Lung (tissue), 13 donors: ENCODE results near the gene JADE3. TPM values are rescaled to one million over a fixed set of nuclear protein-coding genes. Genes with fewer than 3 reads are reported as not detected.

ENCODE experiments used
- ATAC-seq: fragments of 200-7000 bp; cut with Tn5 transposase; one replicate; pipeline ENCODE4 v1.9.1; 2020; ENCODE audit warnings: moderate number of reproducible peaks; ENCODE audit not compliant: insufficient read depth, low FRiP score
- DNase-seq, 3 donors: peaks; one replicate each; pipeline ENCODE4 v3.0.0-alpha.2; 2013 to 2017
- H3K27ac ChIP-seq, 2 donors: one replicate each; pipeline ENCODE4 v1.5.1; 2013; ENCODE audit warnings: mild to moderate bottlenecking in 2 of 2, moderate library complexity in 2 of 2, control low read depth in 1 of 2, inconsistent platforms in 1 of 2, low read depth in 1 of 2, low read length in 1 of 2
- H3K27me3 ChIP-seq, 3 donors: one replicate each; pipeline ENCODE4 v1.5.1; 2013; ENCODE audit warnings: low read length in 2 of 3; ENCODE audit not compliant: control insufficient read depth in 3 of 3, insufficient read depth in 3 of 3
- H3K36me3 ChIP-seq, 4 donors: one replicate each; pipeline ENCODE4 v1.5.1; 2013; ENCODE audit warnings: low read length in 4 of 4, mild to moderate bottlenecking in 1 of 4, moderate library complexity in 1 of 4; ENCODE audit not compliant: control insufficient read depth in 4 of 4, insufficient read depth in 4 of 4
- H3K4me1 ChIP-seq, 5 donors: one replicate each; pipeline ENCODE4 v1.5.1; 2013; ENCODE audit warnings: low read length in 5 of 5, mild to moderate bottlenecking in 2 of 5, moderate library complexity in 1 of 5; ENCODE audit not compliant: control insufficient read depth in 5 of 5, insufficient read depth in 5 of 5
- H3K4me3 ChIP-seq: one replicate; pipeline ENCODE4 v1.5.1; 2013; ENCODE audit warnings: mild to moderate bottlenecking, control low read depth, moderate library complexity
- H3K9ac ChIP-seq, 2 donors: one replicate each; pipeline ENCODE4 v1.5.1; 2013; ENCODE audit warnings: low read length in 2 of 2, control low read depth in 1 of 2; ENCODE audit not compliant: insufficient read depth in 1 of 2
- H3K9me3 ChIP-seq, 4 donors: one replicate each; pipeline ENCODE4 v1.5.1; 2013; ENCODE audit warnings: low read length in 3 of 4, mild to moderate bottlenecking in 1 of 4, moderate library complexity in 1 of 4; ENCODE audit not compliant: control insufficient read depth in 4 of 4, insufficient read depth in 3 of 4
- WGBS, 2 donors: extraction: QIAGEN DNeasy Blood & Tissue Kit; methylation state at CpG; one replicate each; pipeline ENCODE4 v1.1.7; 2013; 5-methylcytosine and 5-hydroxymethylcytosine counted together
- polyA plus RNA-seq, 2 donors: library from polyadenylated mRNA; stranded (reverse); fragments of 200-250 nt; gene quantifications; one replicate each; pipeline ENCODE4 v1.2.1, GENCODE V29; 2013
- small RNA-seq: library from RNA; depleted of rRNA; stranded (forward); fragments of <200 nt; gene quantifications from one replicate; pipeline ENCODE3, GENCODE V24; 2014; ENCODE audit warnings: low replicate concordance
- total RNA-seq, 2 donors: library from RNA; depleted of rRNA in 1 of 2; stranded (reverse); fragments of >200 nt in 1 of 2; gene quantifications; one replicate each; pipeline ENCODE4 v1.2.1, GENCODE V29; 2014 to 2021
- TF ChIP-seq, protein P1 (sequence below): IDR thresholded peaks from 2 replicates; pipeline ENCODE4 v1.5.1; 2012; ENCODE audit warnings: mild to moderate bottlenecking; ENCODE audit errors: control extremely low read depth, extremely low read depth
- donor health status: control.
- donor health status: control.
- donor health status: Bipolar disorder and iron deficiency.
- donor health status: healthy.
- donor health status: DM: yes; HTN: yes; CAD: no.

JADE3 gene
- total and polyA plus RNA-seq, 4 donors: 2.9 to 13.9 (median 5.8) TPM

DNA sequence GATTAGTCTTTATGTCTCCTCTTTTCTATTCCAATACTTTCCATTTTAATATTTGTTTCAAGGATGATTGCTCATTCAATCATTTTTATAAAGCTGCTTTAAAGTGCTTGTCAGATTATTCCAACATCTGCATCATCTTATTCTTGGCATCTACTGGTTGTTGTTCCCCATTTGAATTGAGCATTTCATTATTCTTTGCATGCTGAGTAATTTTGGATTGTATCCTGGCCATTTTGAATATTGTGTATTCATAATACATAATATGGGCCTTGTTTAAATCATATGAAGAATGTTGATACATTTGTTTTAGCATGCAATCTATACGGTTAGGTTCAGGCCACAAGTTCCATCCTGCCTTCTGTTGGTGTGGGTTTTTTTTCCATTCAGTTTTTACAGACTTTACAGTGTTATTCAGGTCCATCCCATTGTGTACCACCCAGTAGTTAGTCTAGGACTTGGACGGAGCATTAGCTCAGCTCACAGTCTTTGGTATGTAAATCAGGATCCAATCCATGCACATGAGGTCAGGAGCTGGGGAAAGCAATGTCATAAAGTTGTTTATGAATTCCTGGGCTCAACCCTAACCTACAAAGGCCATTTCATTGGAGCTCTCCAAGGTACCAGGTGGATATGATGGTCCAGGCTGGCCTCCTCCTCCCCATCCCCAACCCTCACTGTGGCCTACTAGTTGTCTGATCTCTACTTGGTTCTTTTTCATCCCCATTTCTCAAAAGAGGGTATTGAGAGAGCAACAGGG lies 186.3 kb downstream of the JADE3 start:
- no peak overlapping the region for H3K27ac ChIP-seq
- DNase-seq (no peak), ATAC-seq (no peak)
- no peaks in the 10 kb centered on the region for H3K4me1 ChIP-seq
- H3K4me3 ChIP-seq: no peak overlapping the region
- TF ChIP-seq, protein P1, sequence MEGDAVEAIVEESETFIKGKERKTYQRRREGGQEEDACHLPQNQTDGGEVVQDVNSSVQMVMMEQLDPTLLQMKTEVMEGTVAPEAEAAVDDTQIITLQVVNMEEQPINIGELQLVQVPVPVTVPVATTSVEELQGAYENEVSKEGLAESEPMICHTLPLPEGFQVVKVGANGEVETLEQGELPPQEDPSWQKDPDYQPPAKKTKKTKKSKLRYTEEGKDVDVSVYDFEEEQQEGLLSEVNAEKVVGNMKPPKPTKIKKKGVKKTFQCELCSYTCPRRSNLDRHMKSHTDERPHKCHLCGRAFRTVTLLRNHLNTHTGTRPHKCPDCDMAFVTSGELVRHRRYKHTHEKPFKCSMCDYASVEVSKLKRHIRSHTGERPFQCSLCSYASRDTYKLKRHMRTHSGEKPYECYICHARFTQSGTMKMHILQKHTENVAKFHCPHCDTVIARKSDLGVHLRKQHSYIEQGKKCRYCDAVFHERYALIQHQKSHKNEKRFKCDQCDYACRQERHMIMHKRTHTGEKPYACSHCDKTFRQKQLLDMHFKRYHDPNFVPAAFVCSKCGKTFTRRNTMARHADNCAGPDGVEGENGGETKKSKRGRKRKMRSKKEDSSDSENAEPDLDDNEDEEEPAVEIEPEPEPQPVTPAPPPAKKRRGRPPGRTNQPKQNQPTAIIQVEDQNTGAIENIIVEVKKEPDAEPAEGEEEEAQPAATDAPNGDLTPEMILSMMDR: no peak
- 86 to 87% methylated on average over 2 of the region's 2 CpGs for WGBS, 2 donors
- peaks cover 0 to 11% (median 8%) of the 10 kb centered on the region in 3 donors for H3K27me3 ChIP-seq
- H3K9ac ChIP-seq: no peak overlapping the region
- H3K36me3 ChIP-seq: peaks cover 0 to 2% (median 0%) of the 10 kb centered on the region in 4 donors
- H3K9me3 ChIP-seq: peaks cover 0 to 5% (median 1%) of the 10 kb centered on the region in 4 donors

DNA sequence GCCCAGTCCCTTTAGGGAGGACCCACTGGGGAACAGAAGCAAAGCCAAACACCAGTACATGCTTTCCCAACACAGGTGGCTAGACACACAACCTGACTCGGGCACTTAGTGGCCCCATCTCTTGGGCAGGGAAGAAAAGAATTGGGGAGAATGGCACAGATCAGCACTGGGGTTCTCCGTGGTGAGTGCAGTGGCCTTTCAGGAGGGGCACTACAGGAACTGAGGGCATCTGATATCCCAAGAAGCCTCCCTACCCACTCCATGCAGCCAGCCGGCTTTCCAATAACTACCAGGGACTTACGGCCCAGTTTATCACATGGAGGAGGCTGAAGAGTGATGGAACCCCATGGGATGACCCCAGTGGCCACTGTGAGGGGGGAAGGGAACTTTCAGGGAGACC lies 189.0 kb downstream of the JADE3 start:
- Histone ChIP-seq H3K9ac (no peak overlapping the region), H3K9me3 (peaks cover 0 to 5% (median 0%) of the 10 kb centered on the region in 4 donors), H3K27me3 (peaks cover 0 to 6% (median 5%) of the 10 kb centered on the region in 3 donors), H3K4me1 (no peaks in the 10 kb centered on the region), H3K36me3 (no peaks in the 10 kb centered on the region), H3K4me3 (no peak overlapping the region), H3K27ac (no peak overlapping the region)
- DNase-seq (no peak), ATAC-seq (no peak)
- WGBS, 2 donors: 78 to 95% methylated on average over 4 of the region's 4 CpGs
- TF ChIP-seq, protein P1: no peak

Small RNA genes lying within 50 kb of the gene (small RNA-seq; reads per million reads assigned to genes)
- not detected for gene RNU6-1189P

Other genes starting within 250 kb of the JADE3 start
- 1 to 10 TPM; 5.4 to 6.9 TPM for gene SLC9A7, start 153.3 kb upstream of the JADE3 start, total RNA-seq
- gene SLC9A7, start 153.3 kb upstream of the JADE3 start, polyA plus RNA-seq: 1 to 10 TPM; 1.2 to 1.8 TPM
- 10 to 100 TPM; 16.0 to 21.9 TPM for gene RP2, start 75.4 kb upstream of the JADE3 start, total RNA-seq
- gene RP2, start 75.4 kb upstream of the JADE3 start, polyA plus RNA-seq: 10 to 100 TPM in 1 of 2 donors, 1 to 10 TPM in 1; 5.8 to 18.5 TPM
- gene RGN, start 166.0 kb downstream of the JADE3 start, total RNA-seq: 10 to 100 TPM in 1 of 2 donors, 1 to 10 TPM in 1; 7.1 to 14.7 TPM
- gene RGN, start 166.0 kb downstream of the JADE3 start, polyA plus RNA-seq: 10 to 100 TPM in 1 of 2 donors, 1 to 10 TPM in 1; 4.1 to 15.8 TPM
- 10 to 100 TPM; 72.7 to 79.3 TPM for gene NDUFB11, start 232.3 kb downstream of the JADE3 start, total RNA-seq
- 10 to 100 TPM; 69.7 to 96.0 TPM for gene NDUFB11, start 232.3 kb downstream of the JADE3 start, polyA plus RNA-seq
- 10 to 100 TPM; 30.2 to 38.6 TPM for gene RBM10, start 232.8 kb downstream of the JADE3 start, total RNA-seq
- 10 to 100 TPM; 22.2 to 30.8 TPM for gene RBM10, start 232.8 kb downstream of the JADE3 start, polyA plus RNA-seq